Cerebellar nuclear complex (tissue), 1 donor: ENCODE results near the gene GPR150.

Experiments used
- DNase-seq, 2 experiments: peaks; one replicate each; lab custom pipeline; 2025; lab: John Stamatoyannopoulos, UW

The GPR150 gene

DNA sequence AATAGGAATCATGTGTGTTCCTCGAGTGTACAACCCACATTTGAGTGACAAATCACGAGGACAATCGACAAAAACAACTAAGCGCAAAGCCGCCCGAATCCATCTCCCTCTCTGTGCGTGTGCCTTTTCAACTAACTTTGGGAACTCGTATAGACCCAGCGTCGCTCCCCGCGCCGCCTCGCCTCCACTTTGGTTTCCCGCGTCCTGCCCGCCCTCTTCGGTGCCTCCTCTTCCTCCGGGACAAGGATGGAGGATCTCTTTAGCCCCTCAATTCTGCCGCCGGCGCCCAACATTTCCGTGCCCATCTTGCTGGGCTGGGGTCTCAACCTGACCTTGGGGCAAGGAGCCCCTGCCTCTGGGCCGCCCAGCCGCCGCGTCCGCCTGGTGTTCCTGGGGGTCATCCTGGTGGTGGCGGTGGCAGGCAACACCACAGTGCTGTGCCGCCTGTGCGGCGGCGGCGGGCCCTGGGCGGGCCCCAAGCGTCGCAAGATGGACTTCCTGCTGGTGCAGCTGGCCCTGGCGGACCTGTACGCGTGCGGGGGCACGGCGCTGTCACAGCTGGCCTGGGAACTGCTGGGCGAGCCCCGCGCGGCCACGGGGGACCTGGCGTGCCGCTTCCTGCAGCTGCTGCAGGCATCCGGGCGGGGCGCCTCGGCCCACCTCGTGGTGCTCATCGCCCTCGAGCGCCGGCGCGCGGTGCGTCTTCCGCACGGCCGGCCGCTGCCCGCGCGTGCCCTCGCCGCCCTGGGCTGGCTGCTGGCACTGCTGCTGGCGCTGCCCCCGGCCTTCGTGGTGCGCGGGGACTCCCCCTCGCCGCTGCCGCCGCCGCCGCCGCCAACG is at the start of gene GPR150:
Gene GPR150 (plus strand): TSS at position 58 of the 840 bp plus-strand sequence. CDS start 189 bp downstream, at position 247.
- DNase-seq: no peak

DNA sequence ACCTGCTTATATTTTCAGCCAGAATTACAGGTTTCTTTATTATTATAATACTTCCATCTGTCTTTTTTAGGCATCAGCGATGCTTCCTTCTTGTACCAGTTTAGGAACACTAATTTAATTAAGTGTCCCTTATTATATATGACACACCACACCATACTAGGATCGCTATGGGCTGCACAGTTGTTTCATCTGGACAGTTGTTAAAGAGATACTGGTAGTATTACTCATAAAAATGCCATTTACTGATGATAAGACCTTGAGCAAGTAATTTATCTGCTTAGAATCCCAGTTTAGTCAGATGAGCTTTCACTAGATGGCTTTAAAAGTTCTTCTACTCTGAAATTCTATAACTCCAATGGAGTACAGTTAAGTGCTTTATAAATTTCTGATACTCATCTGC is 47.9 kb upstream of the GPR150 start:
- no peak for DNase-seq

DNA sequence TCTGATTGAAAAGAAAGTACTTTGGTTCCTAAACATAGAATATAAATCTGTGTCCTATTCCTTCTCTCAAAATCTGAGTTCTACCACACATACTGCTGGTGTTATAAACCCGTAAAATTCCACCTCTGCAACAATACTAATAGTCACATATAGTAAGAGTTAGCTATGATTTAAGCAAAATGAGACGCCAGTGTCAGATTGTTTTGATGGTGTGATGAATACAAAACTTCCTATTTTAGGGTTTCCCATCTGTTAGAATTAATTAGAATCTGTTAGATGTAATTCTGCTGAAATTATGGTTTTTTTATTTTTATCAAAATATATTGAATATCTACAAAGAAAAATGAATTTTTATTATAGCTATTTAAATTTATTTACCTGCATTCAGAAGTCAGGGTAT is 38.3 kb upstream of the GPR150 start:
- DNase-seq: no peak

DNA sequence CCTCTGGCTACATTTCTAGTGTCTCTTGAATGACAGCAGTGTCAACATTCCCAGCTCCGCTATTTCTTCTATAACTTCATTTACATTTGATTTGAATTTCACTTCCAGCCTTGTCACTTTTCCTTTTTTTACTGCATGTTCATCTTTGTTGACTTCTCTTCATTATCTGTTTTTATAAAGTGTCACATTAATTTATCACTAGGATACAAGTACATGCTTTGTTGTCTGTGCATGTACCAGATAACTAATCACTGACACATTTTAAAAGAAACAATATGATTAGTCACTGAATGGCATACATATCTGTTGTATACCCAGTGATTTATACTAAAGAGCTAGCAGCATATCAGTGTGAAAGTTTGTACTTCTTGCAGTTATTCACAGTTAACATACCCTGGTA is 35.9 kb upstream of the GPR150 start:
- DNase-seq: no peak

- DNase-seq: no peak
Observed at GRCh38 chr5:95590880-95591279, 29.0 kb upstream of the GPR150 start.

- no peak for DNase-seq
Observed at GRCh38 chr5:95591490-95591901, 28.4 kb upstream of the GPR150 start.

GRCh38 chr5:95595289-95595931 is 24.5 kb upstream of the GPR150 start:
- no peak for DNase-seq

DNA sequence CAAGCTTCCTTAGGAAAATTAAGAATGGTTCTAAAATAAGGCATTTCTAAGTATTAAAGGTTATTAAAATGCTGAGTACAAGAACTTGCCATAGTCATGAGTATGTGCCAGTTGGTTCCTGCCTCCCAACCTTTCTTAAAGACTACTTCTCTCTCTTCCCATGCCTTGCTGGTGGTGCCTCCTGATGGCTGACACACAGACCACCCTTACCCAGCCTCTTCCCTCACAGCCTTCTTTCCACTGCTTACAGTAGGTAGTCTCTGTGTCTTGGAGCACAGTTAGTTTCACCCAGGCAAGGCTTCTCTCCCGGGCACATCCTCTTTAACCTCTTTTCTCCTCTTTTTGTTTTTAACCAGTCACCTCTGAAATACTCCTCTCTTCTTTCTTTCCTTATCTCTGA is 20.6 kb upstream of the GPR150 start:
- no peak for DNase-seq

GRCh38 chr5:95600557-95600956 is 19.3 kb upstream of the GPR150 start:
- no peak for DNase-seq

GRCh38 chr5:95605786-95606185 is 14.1 kb upstream of the GPR150 start:
- no peak for DNase-seq

GRCh38 chr5:95606419-95606818 is 13.5 kb upstream of the GPR150 start:
- no peak for DNase-seq

GRCh38 chr5:95609711-95610110 is 10.2 kb upstream of the GPR150 start:
- DNase-seq: no peak

DNA sequence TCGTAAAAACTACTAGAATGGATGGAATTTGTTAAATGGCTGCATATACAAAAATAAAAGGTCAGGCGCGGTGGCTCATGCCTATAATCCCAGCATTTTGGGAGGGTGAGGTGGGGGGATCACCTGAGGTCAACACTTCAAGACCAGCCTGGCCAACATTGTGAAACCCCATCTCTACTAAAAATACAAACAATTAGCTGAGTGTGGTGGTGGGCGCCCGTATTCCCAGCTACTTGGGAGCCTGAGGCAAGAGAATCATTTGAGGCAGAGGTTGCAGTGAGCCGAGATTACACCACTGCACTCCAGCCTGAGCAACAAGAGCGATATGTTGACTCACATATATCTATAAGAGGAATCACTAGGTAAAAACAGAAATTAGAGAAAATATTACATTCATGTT is 9.3 kb upstream of the GPR150 start:
- DNase-seq: no peak

GRCh38 chr5:95611396-95611795 is 8.5 kb upstream of the GPR150 start:
- DNase-seq: no peak

- DNase-seq: no peak
Observed at GRCh38 chr5:95613514-95613913, 6.4 kb upstream of the GPR150 start.

GRCh38 chr5:95615164-95615467 is 4.8 kb upstream of the GPR150 start:
- no peak for DNase-seq

DNA sequence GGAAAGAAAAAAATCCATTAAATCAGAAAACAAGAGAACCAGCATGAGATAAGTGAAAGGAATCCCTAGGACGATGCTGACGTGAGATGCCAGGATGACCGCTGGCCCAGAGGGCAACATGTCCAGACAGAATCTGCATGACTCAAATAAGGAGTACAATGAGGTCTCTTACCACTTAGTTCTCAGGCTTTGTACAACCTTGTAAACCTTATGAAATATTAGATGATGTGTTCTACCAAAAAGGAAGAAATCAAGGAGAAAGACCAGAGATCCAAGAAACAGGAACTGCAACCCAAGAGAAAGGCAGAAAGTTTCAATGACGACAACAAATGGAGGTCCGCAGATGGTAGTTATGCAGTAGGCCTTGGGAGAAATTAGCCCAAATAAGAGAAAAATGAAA is 2.8 kb upstream of the GPR150 start:
- no peak for DNase-seq

DNA sequence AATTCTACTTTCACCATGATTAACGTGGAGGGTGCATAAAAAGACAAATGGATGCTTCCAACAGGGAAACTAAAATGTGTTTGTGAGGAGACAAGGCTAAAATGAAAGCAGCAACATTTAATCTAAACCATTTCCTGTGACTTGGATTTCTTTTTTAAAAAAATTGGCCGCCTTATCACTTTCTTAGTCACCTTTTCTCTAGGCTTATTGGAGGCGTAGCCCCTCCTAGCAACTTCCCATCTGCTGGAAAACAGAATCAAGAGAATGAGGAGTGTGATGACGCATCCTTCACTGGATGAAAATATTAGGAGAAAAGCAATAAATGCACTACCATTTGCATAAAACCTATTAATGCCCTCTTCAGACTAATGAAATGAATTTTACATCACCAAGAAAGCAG is 791 bp upstream of the GPR150 start:
- no peak for DNase-seq

DNA sequence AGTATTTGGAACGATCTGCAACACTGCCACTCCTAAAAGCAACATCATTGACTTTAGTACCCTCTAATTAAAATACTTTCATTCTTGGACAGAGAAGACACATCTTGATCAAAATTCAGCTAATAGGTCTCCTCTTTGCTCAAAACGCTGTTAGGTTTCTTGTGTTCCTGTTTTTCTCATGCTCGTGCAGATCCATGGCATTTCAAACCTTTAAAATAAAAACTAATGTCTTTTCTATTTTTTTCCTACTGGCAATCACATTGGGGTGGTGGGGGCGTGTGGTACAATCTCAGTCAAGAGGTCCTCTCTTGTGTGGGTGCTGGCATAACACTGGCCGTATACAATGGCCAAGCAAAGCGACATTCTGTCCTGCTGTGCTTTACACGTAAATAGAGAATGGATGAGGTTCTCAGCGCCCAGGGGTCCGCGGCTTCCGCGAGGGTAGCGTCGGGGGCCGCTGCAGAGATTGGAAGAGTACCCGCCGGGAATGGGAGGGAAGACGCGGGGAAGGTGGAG is 315 bp upstream of the GPR150 start:
- no peak for DNase-seq

DNA sequence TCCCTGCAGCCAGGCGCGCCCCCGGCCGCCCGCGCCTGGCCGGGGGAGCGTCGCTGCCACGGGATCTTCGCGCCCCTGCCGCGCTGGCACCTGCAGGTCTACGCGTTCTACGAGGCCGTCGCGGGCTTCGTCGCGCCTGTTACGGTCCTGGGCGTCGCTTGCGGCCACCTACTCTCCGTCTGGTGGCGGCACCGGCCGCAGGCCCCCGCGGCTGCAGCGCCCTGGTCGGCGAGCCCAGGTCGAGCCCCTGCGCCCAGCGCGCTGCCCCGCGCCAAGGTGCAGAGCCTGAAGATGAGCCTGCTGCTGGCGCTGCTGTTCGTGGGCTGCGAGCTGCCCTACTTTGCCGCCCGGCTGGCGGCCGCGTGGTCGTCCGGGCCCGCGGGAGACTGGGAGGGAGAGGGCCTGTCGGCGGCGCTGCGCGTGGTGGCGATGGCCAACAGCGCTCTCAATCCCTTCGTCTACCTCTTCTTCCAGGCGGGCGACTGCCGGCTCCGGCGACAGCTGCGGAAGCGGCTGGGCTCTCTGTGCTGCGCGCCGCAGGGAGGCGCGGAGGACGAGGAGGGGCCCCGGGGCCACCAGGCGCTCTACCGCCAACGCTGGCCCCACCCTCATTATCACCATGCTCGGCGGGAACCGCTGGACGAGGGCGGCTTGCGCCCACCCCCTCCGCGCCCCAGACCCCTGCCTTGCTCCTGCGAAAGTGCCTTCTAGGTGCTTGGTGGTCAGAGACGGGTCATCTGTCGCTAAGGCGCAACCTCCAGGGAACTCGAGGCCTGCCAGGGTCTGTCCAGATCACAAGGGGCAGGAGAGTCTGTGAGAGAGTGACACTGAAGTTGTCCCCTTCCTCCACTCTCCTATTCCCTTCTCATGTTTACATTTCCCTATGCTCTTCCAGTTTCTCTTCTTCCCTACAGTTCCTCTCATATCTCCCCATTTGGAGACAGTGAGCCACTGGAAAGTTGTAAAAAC is 1.3 kb downstream of the GPR150 start:
- no peak for DNase-seq

DNA sequence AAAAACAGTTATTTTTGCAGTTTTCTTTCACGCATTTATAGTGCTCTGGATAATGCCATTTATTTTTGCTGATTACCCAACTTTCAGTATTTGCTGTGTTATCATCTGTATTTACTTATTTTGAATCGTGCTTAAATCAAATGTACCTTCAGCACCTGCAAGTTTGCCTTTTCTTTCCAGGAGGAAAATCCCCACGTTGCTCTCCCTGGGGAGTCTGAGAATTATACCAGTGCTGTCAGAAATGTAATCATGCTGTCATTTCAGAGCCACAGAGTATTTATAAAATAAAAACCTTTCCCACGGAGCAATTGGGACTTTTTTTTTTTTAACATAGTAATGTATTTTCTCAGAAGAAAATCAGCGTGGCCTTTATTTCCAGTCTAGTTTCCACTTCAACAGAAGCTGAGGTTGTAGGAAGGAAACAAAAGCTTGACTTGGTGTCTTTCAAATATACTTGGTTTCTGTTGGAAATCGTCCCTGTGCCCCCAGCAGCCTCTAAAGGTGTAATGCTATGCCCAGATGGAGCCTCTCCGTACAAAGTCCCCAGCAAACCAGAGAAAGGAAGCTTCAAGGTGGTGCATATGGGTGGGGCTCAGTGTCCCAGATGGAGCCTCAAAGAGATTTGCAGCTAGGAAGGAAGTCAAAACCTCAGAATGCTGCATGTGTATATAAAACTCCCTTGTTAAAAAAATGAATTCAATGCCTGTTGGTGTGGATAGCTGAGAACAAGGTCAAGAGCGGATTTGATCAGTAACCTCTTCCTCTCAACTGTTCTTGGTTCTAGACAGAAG is 2.1 kb downstream of the GPR150 start:
- no peak for DNase-seq

DNA sequence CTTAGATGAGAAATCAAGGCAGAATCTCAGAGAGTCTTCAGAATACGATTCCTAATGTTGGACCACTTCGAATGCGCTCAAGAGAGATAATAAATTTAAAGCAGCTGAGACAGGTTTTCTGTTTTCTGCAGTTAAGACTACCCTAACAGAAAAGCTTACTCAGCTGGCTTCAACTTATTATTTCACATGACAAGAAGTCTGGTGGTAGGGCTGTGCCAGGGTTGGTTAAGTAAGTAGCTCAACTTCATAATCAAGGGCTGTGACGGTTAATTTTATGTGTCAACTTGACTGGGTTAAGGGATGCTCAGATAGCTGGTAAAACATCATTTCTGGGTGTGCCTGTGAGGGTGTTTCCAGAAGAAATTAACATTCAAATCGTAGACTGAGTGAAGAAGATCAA is 3.8 kb downstream of the GPR150 start:
- no peak for DNase-seq
